NCI-H524 treated with DMSO at 0.1 percent for 48 hours (cell line): Measurements from ENCODE around the gene C19orf73.
"Not testable (repeated sequence)": the region's sequence is repeated elsewhere in the genome, so short reads cannot be mapped to it uniquely, and the experiment has no call there.

Experiments used
- DNase-seq: peaks from one replicate; lab custom pipeline; 2025; lab: John Stamatoyannopoulos, UW

Gene C19orf73

GRCh38 chr19:49101160-49101559 lies 17.8 kb downstream of the C19orf73 start:
- no peak for DNase-seq

DNA sequence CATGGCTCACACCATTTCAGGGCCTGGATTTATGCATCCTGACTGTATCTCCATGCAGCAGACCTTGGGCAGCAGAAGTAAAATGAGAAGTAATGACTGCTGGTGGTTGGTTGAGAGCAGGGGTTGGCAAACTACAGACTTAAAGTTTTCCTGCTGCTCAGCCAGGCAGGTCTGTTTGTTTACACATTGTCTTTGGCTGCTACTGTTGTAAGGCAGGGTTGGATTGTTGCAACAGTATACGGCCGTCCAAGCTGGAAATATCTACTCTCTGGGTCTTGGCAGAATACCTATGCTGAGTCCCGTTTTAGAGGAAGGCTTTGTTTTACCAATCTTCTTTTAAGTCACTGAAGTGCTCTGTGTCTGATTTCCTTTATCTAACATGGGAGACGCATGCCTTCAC lies 20.1 kb downstream of the C19orf73 start:
- no peak for DNase-seq

DNA sequence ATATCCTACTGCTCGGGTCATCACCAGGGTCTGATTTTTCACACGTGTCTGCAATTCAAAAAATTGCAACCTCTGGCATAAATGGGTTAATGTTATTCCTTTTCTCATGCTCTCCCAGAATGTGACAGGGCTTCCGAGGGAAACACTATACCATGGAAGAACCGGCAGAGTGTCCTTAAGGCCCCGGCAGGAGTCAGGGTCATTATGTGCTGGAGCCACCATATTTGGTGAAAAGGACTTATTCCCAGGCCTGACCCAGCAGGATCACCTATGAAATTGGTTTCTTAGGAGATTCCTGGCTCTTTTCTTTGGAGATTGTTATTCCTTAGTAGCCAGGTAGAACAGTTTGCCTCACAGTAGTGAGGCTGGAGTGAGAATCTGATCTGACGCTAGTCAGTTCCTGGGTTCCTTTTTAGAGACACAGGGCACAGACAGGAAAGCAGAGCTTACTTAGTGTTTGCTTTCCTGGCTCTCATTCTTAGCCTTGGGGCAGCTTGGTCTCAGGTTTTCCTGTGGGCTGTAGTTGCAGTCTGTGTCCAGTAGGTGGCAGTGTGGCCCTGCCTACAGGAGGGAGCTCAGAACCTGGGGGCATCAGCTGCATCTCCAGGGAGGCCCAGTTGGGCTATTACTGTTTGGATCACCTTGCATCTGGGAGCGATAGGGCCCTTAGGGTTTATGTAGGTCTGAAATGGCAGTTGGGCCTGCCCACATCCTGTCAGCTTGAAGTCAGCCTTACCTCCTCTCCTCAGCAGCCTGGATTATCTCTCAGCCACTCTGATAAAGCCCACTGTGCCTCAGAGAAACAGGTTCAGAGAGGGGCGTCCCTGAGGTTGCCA lies 21.3 kb downstream of the C19orf73 start:
- DNase-seq, result no peak

DNA sequence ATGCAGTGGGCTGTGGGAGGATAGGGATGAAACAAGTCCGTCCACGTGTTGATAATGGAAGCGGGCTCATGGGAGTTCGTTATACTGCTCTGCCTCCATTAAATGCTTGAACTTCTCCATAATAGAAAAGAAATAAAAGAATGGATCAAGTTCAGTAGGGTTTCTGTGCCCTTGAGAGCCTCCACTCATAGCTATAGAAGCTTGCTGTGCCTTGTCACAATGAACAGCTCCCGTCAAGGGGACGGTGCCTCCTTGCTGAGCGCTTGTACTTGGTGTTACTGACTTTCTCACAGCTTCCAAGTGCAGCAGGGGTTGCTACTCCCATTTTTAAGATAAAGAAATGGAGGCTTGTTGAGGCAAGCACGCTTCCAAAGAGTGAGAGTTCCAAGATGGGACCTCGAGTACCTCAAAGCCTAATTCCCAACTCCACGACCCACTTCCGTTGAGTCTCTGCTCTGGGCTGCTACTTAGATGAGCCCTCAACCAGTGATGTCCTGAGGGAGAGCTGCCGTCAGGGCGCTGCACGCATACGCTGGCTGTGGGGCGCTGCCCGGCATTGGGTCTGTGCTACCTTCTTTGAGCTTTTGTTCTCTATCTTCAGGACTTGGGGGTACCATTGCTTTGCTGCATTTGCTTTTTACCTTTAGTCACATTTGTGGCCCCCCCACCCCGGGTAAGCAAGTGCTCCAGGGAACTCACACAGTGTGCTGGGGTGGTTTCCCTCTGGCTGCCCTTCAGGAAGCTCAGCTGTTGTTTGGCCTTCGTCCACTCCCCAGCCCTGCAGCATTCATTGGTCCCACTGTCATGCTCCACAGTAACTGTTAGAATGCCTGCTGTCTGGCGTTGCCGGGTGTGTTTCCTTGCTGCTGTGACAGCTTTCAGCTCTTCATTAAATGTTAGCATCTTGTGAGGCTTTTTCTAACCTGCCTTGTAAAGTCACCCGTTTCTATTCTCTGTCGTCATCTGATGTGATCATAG lies 24.1 kb downstream of the C19orf73 start:
- no peak for DNase-seq

DNA sequence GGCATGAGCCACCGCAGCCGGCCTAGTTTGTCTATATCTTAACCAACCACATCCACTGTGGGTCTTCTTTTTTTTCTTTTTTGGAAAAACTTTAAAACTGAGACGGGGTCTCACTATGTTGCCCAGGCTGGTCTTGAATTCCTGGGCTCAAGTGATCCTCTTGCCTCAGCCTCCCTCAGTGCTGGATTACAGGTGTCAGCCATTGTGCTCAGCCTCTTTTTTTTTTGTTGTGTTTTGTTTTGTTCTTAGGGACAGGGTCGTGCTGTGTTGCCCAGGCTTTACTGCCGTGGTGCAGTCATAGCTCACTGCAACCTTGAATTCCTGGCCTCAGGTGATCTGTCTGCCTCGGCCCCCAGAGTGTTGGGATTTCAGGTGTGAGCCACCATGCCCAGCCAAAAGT lies 26.3 kb downstream of the C19orf73 start:
- DNase-seq, result no peak

- no peak for DNase-seq
Measured at GRCh38 chr19:49091391-49092038, 27.4 kb downstream of the C19orf73 start.

GRCh38 chr19:49086296-49086695 lies 32.6 kb downstream of the C19orf73 start:
- no peak for DNase-seq

GRCh38 chr19:49085868-49086232 lies 33.1 kb downstream of the C19orf73 start:
- no peak for DNase-seq

- DNase-seq, result peak; percentile 95
Measured at GRCh38 chr19:49085020-49085867, 33.7 kb downstream of the C19orf73 start, which contains the start of gene SNRNP70. Gene SNRNP70, plus strand, starts transcription at chr19:49085451. Its CDS starts 964 bp downstream, at chr19:49086415.

DNA sequence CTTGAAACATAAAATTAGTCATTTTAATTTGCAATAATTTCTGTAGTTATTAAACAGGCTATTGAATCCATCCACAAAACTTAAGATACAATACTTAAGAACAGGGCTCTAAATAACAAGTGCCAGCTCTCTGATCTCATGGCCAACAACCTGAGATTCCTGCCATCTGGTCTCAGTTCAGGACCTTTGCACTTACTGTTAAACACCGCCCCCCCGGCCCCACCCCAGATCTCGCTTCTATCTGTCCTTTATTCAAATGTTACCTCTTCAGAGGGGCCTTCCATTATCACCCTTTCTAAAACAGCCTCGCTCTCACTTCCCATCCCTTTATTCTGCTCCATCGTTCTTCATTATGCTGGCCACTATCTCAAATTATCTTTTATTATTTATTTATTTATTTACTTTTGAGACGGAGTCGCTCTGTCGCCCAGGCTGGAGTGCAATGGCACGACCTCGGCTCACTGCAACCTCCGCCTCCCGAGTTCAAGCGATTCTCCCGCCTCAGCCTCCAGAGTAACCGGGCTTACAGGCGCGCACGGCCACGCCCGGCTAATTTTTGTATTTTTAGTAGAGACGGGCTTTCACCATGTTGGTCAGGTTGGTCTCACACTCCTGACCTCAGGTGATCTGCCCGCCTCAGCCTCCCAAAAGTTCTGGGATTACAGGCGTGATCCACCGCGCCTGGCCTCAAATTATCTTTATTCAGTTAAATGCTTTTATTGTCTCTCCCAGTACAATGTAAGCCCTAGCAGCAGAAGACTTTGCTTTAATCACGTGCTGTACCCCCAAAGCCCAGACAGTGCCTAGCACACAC lies 34.5 kb downstream of the C19orf73 start:
- DNase-seq, result no peak

DNA sequence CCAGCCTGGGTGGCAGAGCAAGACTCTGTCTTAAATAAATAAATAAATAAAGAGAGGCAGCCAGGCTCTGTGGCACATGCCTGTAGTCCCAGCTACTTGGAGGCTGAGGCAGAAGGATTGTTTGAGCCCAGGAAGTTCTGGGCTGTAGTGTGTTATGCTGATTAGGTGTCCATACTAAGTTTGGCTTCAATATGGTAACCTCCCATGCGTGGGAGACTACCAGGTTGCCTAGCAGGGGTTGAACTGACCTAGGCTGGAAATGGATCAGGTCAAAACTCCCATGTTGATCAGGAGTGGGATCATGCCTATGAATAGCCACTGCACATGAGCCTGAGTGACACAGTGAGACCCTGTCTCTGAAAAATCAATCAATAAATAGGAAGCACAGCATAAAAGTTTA lies 37.7 kb downstream of the C19orf73 start:
- no peak for DNase-seq

DNA sequence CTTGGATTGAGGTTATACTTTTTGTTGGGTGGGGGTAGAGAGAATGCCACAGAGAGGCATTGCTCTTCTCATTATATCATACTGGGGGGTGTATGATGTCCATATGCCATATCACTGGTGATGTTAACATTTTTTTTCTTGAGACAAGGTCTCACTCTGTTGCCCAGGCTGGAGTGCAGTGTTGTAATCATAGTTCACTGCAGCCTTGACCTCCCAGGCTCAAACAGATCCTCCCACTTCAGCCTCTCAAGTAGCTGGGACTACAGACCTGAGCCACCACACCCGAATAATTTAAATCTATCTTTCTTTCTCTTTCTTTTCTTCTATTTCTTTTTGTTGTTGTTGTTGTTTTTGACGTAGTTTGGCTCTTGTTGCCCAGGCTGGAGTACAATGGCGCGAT lies 38.6 kb downstream of the C19orf73 start:
- no peak for DNase-seq

DNA sequence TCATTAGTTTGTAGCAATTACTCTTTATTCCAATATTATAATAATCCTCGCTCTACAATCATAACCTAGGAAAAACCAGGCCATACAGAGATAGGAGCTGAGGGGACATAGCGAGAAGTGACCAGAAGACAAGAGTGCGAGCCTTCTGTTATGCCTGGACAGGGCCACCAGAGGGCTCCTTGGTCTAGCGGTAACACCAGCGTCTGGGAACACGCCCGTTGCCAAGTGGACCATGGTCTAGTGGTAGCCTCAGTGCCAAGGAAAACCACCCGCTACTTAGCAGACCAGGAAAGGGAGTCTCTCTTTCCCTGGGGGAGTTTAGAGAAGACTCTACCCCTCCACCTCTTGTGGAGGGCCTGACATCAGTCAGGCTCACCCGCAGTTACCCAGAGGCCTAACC lies 44.1 kb downstream of the C19orf73 start:
- DNase-seq, result not testable (repeated sequence)

GRCh38 chr19:49073514-49074378 lies 45.2 kb downstream of the C19orf73 start:
- DNase-seq, result no peak

- no peak for DNase-seq
Measured at GRCh38 chr19:49071860-49072547, 46.9 kb downstream of the C19orf73 start.

- DNase-seq, result no peak
Measured at GRCh38 chr19:49070416-49070815, 48.5 kb downstream of the C19orf73 start.

DNA sequence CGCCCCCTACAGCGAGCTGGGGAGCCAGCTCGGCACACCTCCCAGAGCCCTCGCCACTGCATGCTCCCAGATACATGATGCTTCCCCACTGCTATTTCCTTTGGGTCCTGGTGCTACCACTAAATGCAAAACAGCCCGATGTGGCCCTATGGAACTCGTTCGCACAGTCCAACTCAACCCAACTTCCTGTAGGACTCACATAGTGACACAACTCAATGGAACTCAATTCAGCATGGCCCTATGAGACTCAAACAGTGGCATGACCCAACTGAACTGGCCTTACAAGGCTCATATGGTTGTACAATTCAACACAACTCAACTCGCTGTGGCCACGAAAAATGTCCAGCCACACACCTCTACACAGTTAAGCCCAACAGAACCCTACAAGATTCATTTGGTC lies 49.9 kb downstream of the C19orf73 start:
- DNase-seq, result no peak
